Astrocyte (in vitro differentiated cells and primary cell): ENCODE measurements around the gene KRT222.

Experiments
- EZH2 ChIP-seq: IDR thresholded peaks from 2 replicates; pipeline ENCODE4 v1.6.1; 2012; ENCODE audit warnings: mild to moderate bottlenecking, low read length, inconsistent platforms; ENCODE audit not compliant: insufficient read depth
- TF ChIP-seq, protein P1 (sequence below): IDR thresholded peaks from 2 replicates; pipeline ENCODE4 v1.5.1; 2011; ENCODE audit warnings: low read depth, mild to moderate bottlenecking, inconsistent platforms, low read length, moderate library complexity; ENCODE audit not compliant: insufficient read depth

DNA sequence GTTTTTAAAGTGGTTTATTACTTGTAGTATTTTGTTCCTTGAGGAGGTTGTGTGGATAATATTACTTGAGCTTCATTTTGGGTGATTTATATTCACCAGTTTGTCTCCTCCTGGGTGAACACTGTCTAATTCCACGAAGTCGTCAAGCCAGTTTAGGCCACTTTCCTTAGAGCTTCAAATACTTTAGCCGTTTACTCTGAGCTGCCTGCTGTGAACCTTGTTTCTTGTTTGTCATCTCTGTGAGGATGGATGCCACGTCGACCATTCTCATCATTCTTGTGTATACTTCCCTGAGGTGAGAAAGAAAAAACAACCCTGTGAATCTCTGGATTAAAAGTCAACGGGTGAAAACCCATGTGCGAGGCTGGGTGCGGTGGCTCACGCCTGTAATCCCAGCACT, 29.6 kb upstream of the KRT222 start:
- TF ChIP-seq, protein P1, sequence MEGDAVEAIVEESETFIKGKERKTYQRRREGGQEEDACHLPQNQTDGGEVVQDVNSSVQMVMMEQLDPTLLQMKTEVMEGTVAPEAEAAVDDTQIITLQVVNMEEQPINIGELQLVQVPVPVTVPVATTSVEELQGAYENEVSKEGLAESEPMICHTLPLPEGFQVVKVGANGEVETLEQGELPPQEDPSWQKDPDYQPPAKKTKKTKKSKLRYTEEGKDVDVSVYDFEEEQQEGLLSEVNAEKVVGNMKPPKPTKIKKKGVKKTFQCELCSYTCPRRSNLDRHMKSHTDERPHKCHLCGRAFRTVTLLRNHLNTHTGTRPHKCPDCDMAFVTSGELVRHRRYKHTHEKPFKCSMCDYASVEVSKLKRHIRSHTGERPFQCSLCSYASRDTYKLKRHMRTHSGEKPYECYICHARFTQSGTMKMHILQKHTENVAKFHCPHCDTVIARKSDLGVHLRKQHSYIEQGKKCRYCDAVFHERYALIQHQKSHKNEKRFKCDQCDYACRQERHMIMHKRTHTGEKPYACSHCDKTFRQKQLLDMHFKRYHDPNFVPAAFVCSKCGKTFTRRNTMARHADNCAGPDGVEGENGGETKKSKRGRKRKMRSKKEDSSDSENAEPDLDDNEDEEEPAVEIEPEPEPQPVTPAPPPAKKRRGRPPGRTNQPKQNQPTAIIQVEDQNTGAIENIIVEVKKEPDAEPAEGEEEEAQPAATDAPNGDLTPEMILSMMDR = no peak
- no peak for TF ChIP-seq EZH2
